ENCODE results near the gene CDHR3.

- TF ChIP-seq, protein P1, sequence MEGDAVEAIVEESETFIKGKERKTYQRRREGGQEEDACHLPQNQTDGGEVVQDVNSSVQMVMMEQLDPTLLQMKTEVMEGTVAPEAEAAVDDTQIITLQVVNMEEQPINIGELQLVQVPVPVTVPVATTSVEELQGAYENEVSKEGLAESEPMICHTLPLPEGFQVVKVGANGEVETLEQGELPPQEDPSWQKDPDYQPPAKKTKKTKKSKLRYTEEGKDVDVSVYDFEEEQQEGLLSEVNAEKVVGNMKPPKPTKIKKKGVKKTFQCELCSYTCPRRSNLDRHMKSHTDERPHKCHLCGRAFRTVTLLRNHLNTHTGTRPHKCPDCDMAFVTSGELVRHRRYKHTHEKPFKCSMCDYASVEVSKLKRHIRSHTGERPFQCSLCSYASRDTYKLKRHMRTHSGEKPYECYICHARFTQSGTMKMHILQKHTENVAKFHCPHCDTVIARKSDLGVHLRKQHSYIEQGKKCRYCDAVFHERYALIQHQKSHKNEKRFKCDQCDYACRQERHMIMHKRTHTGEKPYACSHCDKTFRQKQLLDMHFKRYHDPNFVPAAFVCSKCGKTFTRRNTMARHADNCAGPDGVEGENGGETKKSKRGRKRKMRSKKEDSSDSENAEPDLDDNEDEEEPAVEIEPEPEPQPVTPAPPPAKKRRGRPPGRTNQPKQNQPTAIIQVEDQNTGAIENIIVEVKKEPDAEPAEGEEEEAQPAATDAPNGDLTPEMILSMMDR (conservative IDR thresholded peaks at IDR 0.05 in 1 of 2, IDR thresholded peaks at IDR 0.05 in 1 of 2; ENCODE audit: low read depth in 1 of 2, low read length in 2 of 2), result no peak
- TF ChIP-seq EZH2 (IDR thresholded peaks at IDR 0.05; ENCODE audit: low read length, missing control alignments), result no peak
These were observed 72.9 kb downstream of the CDHR3 start for GRCh38 chr7:106036004-106036403.

Measured in fibroblast of lung (primary cell).